Colonic mucosa (tissue), 4 donors: Measurements from ENCODE around the gene DGKI. TPM values are rescaled to one million over a fixed set of nuclear protein-coding genes. Genes with fewer than 3 reads are reported as not detected.

Experiments
- DNase-seq: peaks from one replicate; pipeline ENCODE4 v3.0.0-alpha.2; 2020
- H3K27ac ChIP-seq: fragments of 200-600 bp; one replicate; pipeline ENCODE4 v1.8.0; 2021
- H3K27me3 ChIP-seq: fragments of 200-600 bp; one replicate; pipeline ENCODE4 v1.8.0; 2021
- H3K36me3 ChIP-seq: fragments of 200-600 bp; one replicate; pipeline ENCODE4 v1.8.0; 2021
- H3K4me1 ChIP-seq: fragments of 200-600 bp; one replicate; pipeline ENCODE4 v1.8.0; 2021; ENCODE audit warnings: mild to moderate bottlenecking
- H3K4me3 ChIP-seq: fragments of 200-600 bp; one replicate; pipeline ENCODE4 v1.8.0; 2021
- H3K9ac ChIP-seq, 2 donors: one replicate each; pipeline ENCODE4 v1.7.0; 2013; ENCODE audit warnings: control low read depth in 2 of 2, low read depth in 2 of 2, low read length in 2 of 2
- H3K9me3 ChIP-seq: fragments of 200-600 bp; one replicate; pipeline ENCODE4 v1.8.0; 2021
- intact Hi-C: fragments of 100-400 bp; cut with DNase I; formaldehyde crosslinking; loops from one replicate; pipeline ENCODE4 v1.14.1; 2022
- total RNA-seq, 2 donors: library from RNA; stranded (reverse); fragmentation: NEBNext Ultra II Directional in 1 of 2; extraction: Animal tissue kit (Norgen Biotek cat#: 25700) in 1 of 2; gene quantifications; one replicate each; pipeline ENCODE4 v1.2.1, GENCODE V29; 2021
- TF ChIP-seq, protein P1 (sequence below): fragments of 200-600 bp; IDR thresholded peaks from one replicate; pipeline ENCODE4 v1.8.0; 2022; ENCODE audit warnings: antibody characterized with exemption, mild to moderate bottlenecking
- donor health status: healthy.
- donor health status: DM: no; HTN: no; CAD: no.
- donor health status: DM: no; HTN: no; CAD: no.

The DGKI gene
- total RNA-seq, 2 donors from 2014 or later, result 0.35 to 0.67 TPM

GRCh38 chr7:137890449-137890921 lies 43.7 kb upstream of the DGKI start:
- Histone ChIP-seq H3K36me3 (no peaks in the 10 kb centered on the region), H3K9me3 (no peaks in the 10 kb centered on the region), H3K27me3 (no peaks in the 10 kb centered on the region), H3K27ac (no peak overlapping the region), H3K4me1 (no peaks in the 10 kb centered on the region), H3K4me3 (no peak overlapping the region), H3K9ac (no peak overlapping the region)
- no peak for DNase-seq
- intact Hi-C loops, result no loop called here
- TF ChIP-seq, protein P1, sequence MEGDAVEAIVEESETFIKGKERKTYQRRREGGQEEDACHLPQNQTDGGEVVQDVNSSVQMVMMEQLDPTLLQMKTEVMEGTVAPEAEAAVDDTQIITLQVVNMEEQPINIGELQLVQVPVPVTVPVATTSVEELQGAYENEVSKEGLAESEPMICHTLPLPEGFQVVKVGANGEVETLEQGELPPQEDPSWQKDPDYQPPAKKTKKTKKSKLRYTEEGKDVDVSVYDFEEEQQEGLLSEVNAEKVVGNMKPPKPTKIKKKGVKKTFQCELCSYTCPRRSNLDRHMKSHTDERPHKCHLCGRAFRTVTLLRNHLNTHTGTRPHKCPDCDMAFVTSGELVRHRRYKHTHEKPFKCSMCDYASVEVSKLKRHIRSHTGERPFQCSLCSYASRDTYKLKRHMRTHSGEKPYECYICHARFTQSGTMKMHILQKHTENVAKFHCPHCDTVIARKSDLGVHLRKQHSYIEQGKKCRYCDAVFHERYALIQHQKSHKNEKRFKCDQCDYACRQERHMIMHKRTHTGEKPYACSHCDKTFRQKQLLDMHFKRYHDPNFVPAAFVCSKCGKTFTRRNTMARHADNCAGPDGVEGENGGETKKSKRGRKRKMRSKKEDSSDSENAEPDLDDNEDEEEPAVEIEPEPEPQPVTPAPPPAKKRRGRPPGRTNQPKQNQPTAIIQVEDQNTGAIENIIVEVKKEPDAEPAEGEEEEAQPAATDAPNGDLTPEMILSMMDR, result no peak

DNA sequence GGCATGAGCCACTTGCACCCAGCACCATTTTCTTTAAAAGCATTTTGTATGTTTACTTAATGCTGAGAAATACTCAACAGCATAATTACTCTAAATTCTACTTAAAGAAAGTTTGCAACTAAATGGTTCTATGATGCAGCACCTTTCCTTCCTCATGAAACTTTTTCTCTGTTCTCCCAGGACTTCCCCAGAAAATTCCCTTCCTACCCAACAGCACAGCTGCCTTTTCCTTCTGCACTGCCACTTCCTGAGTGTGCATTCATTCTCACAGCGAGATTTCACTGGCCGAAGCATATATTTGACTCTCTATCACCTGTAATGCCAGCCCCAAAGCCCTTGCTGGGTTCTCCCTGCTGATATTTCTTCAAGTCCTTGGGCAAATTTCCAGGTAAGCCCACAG lies 41.5 kb upstream of the DGKI start:
- intact Hi-C loops, result no loop called here

DNA sequence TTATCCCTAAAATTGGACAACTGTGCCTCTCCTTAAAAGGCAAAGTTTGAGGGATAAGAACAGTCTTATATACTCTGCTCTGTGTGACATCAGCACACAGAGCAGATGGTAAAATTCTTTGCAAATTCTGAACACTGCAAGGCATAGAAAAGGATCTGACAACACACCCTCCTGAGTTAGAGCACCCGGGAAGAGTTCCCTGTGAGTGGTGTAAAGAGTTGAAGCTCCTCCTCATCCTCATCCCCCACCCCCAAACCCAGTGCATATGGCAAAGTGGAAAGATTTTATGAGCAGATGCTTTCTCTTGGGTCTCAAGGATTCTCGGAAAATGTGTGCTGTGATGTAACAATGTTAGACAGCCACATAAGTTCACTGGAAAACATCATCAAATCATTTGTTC lies 40.0 kb upstream of the DGKI start:
- H3K36me3 ChIP-seq, result peaks cover 30% of the 10 kb centered on the region
- H3K4me3 ChIP-seq, result no peak overlapping the region
- H3K9me3 ChIP-seq, result no peaks in the 10 kb centered on the region
- H3K27ac ChIP-seq, result no peak overlapping the region
- H3K27me3 ChIP-seq, result no peaks in the 10 kb centered on the region
- H3K4me1 ChIP-seq, result no peaks in the 10 kb centered on the region
- DNase-seq, result no peak
- intact Hi-C loops, result no loop called here
- TF ChIP-seq, protein P1, result no peak
- no peak overlapping the region for H3K9ac ChIP-seq

More for the DNA sequence above, 41.5 kb upstream of the DGKI start:
- no peak overlapping the region for H3K27ac ChIP-seq
- H3K9me3 ChIP-seq, result no peaks in the 10 kb centered on the region
- no peaks in the 10 kb centered on the region for H3K4me1 ChIP-seq
- DNase-seq, result no peak
- H3K4me3 ChIP-seq, result no peak overlapping the region
- H3K27me3 ChIP-seq, result no peaks in the 10 kb centered on the region
- TF ChIP-seq, protein P1, result no peak
- H3K9ac ChIP-seq, result no peak overlapping the region
- peaks cover 20% of the 10 kb centered on the region for H3K36me3 ChIP-seq

- H3K9me3 ChIP-seq, result no peaks in the 10 kb centered on the region
- no peak for DNase-seq
- peaks cover 30% of the 10 kb centered on the region for H3K36me3 ChIP-seq
- no peaks in the 10 kb centered on the region for H3K4me1 ChIP-seq
- H3K27ac ChIP-seq, result no peak overlapping the region
- intact Hi-C loops, result no loop called here
- no peak overlapping the region for H3K4me3 ChIP-seq
- no peak overlapping the region for H3K9ac ChIP-seq
- TF ChIP-seq, protein P1, result no peak
- H3K27me3 ChIP-seq, result no peaks in the 10 kb centered on the region
These were observed 39.5 kb upstream of the DGKI start for GRCh38 chr7:137886281-137886680.

DNA sequence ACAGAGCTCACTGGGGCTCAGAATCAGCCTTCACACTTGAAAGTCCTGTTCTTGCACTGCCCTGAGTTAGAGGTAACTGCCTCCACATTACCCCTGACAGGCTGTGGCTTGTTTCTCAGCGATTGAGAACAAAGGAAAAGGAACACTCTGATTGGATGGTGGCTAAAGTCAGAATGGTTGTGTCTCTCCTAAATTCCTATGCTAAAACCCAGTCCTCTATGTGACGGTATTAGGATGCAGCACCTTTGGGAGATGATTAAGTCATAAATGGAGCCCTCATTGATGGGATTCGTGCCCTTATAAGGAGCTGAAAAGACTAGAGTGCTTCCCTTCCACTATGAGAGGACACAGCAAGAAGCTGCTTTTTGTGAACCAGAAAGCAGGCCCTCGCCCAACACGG lies 38.9 kb upstream of the DGKI start:
- DNase-seq, result no peak
- Histone ChIP-seq H3K4me1 (no peaks in the 10 kb centered on the region), H3K27me3 (no peaks in the 10 kb centered on the region), H3K36me3 (peaks cover 30% of the 10 kb centered on the region), H3K9ac (no peak overlapping the region), H3K9me3 (no peaks in the 10 kb centered on the region), H3K27ac (no peak overlapping the region), H3K4me3 (no peak overlapping the region)
- TF ChIP-seq, protein P1, result no peak
- intact Hi-C loops, result no loop called here
